Measurements from ENCODE around the gene NTN1.

NTN1 gene

DNA sequence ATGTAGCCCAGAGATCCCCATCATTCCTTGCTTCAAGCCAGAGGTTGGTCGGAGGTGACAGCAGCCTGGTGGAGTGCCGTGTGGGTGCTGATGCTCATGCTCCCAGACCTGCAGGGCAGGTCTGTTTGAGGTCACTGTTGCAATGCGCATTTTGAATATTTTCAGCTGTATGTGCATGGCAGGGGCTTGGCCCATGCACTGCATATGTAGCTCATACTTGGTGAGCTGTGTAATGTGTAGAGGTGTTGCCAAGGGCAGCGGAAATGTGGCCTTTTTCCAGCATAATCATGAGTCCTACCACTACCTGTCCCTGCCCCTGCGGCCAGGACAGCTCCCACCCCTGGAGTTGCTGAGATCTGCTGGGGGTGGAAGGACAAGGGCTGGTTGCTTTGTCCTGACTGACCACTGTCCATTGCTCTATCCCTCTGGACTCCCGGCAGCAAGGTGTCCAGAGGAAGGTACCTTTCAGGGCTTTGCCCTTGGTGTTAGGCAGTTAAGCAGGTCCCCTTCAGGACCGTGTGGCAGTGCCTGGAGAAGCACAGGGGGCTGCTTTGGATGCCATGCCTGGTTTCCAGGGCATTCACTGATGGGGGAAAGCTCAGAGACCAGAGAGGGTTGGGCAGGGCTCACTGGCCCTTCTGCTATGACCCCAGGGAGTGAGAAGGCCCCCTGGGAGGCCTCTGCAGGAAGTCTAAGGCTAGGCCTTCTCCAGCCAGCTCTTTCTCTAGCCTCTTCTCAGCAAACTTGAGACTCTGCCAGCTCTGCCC, 215.2 kb downstream of the NTN1 start:
- peak; percentile 68 for DNase-seq (ENCODE audit: low read depth)
- TF ChIP-seq, protein P1, sequence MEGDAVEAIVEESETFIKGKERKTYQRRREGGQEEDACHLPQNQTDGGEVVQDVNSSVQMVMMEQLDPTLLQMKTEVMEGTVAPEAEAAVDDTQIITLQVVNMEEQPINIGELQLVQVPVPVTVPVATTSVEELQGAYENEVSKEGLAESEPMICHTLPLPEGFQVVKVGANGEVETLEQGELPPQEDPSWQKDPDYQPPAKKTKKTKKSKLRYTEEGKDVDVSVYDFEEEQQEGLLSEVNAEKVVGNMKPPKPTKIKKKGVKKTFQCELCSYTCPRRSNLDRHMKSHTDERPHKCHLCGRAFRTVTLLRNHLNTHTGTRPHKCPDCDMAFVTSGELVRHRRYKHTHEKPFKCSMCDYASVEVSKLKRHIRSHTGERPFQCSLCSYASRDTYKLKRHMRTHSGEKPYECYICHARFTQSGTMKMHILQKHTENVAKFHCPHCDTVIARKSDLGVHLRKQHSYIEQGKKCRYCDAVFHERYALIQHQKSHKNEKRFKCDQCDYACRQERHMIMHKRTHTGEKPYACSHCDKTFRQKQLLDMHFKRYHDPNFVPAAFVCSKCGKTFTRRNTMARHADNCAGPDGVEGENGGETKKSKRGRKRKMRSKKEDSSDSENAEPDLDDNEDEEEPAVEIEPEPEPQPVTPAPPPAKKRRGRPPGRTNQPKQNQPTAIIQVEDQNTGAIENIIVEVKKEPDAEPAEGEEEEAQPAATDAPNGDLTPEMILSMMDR (conservative IDR thresholded peaks at IDR 0.05; ENCODE audit: low read depth, low read length) = no peak
- H3K4me3 ChIP-seq (ENCODE audit: low read depth, low read length) = no peak overlapping the region

DNA sequence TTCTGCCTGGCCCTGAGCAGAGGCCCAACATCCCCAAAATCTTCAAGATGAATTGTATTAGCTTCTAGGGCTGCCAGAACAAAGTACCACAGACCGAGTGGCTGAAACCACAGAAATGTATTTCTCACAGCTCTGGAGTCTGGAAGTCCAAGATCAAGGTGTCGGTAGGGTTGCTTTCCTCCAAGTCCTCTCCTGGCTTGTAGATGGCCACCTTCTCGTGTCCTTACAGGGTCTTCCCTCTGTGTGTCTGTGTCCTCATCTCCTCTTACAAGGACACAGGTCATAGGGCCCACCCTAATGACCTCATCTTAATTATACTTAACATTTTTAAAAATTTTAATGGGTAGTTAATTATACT, 215.7 kb downstream of the NTN1 start:
- TF ChIP-seq, protein P1 (conservative IDR thresholded peaks at IDR 0.05; ENCODE audit: low read depth, low read length) = no peak
- DNase-seq (ENCODE audit: low read depth) = peak; percentile 18
- H3K4me3 ChIP-seq (ENCODE audit: low read depth, low read length) = no peak overlapping the region

DNA sequence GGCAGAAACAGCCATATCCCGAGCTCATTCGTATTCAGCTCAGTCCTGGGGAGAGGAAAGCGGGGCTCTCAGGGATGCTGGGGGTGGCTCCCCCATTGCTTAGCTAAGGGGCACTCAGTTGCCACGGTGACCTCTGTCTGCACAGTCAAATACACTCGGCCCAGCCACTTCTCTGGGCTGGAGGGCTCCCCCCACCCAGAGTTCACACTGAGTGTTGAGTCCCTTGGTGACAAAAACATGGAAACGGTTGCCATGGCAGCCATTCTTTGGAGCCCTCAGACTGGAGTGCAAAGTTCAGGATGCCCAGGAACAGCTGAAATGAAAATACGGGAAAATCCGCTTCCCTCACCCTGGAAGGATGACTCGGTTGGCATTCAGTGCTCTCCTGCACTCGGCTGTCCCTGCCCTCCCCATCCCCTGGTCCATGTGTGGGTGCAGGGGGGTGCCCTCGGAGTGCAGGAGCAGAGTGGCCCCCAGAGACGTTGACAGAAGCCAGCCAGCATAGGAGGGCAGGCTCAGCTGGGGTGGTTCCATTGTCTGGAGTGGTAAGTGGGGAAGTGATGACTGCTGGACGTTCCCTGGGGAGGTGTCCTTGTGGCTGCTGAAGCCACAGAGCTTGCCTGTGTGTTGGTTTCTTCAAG, 216.5 kb downstream of the NTN1 start:
- TF ChIP-seq, protein P1 (conservative IDR thresholded peaks at IDR 0.05; ENCODE audit: low read depth, low read length) = no peak
- no peak overlapping the region for H3K4me3 ChIP-seq (ENCODE audit: low read depth, low read length)
- no peak for DNase-seq (ENCODE audit: low read depth)

DNA sequence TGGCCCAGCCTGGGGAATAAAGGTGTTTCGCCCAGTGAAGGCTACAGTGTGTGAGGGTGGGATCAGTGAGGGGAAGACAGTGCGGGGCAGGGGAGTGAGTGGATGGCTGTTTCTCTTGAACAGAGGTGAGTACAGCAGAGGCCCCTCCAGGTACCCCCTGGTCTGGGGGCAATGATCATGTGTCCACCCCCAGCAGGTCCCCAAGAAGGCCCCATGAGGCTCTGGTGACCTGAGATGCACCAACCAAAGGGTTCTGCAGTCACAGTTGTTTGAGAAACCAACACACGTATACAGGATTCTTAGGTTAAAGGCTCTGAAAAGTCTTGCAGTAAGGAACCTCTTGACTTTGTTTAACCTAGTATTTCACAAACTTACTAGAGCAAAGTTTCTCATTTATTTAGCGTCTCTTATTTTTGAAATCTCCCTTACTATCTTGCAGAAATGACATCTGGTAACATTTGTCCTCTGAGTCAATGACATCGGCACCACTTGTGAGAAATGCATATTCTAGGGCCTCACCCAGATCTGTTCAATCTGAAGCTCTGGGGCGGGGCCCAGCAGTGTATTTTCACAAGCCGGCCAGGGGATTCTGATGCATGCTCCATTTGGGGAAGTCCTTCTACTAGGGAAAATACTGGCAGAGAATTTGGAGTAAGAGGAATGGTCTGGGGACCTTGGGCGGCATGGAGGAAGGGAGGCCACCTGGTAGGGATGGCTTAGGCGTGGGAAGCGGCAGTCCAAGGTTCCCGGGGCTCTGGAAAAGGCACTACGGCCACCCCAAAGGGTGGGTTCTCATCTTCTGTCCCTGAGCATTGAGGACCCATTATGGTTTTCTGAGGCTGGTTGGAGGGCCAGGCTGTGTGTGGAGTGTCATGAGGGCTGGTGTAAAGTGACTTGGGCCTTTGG, 217.3 kb downstream of the NTN1 start:
- no peak for DNase-seq (ENCODE audit: low read depth)
- TF ChIP-seq, protein P1 (conservative IDR thresholded peaks at IDR 0.05; ENCODE audit: low read depth, low read length) = no peak
- no peak overlapping the region for H3K4me3 ChIP-seq (ENCODE audit: low read depth, low read length)

DNA sequence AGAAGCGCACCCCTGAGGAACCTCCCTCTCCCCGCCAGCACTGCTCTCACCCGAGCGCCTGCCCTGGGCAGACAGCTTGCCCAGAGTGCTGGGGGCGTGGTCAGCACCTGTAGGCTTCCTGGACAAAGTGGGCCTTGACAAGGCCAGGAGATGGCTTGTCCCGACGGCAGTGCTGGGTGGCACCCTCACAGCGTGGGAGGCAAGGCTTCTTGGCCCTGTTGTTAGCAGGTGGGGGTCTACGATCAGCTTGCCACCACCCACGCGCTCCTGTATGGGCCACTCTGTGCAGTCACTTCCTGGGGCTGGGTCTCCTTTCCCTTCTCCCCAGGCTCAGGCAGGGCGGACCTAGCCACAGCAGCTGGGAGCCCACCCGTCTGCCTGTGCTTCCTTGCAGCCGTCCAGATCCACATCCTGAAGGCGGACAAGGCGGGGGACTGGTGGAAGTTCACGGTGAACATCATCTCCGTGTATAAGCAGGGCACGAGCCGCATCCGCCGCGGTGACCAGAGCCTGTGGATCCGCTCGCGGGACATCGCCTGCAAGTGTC, 218.0 kb downstream of the NTN1 start:
- H3K4me3 ChIP-seq (ENCODE audit: low read depth, low read length) = peak overlapping the region; percentile 49
- DNase-seq (ENCODE audit: low read depth) = no peak
- TF ChIP-seq, protein P1 (conservative IDR thresholded peaks at IDR 0.05; ENCODE audit: low read depth, low read length) = no peak

DNA sequence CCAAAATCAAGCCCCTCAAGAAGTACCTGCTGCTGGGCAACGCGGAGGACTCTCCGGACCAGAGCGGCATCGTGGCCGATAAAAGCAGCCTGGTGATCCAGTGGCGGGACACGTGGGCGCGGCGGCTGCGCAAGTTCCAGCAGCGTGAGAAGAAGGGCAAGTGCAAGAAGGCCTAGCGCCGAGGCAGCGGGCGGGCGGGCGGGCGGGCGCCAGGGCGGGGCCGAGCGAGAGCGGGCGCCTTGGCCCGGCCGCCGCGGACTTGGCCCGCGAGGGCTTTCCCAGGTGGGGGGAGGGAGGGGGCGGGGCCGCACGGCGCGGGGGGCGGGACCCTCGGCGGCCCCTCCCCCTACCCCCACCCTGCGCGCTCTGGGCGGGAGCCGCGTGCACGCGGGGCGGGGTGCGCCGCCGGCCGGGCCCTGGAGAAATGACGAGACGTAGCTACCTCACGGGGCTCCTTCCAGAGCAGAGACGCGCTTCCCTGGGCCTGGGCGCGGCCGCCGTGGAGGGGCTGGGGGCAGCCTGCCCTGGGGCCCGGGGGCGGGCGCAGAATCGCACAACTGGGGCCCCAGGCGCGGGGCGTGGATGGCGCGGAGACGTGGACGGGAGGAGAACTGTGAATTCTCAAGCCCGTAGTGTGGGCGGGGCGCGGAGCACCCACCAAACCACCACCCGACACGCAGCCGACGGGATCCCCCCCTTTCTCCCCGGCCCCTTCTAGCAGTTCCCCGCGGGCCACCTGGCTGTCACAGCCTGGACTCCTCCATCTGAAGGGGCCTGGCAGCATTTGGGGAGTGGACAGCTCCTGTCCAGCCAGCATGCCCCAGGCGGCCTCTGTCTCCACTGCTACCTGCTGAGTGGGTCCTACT, 218.7 kb downstream of the NTN1 start:
- TF ChIP-seq, protein P1 (conservative IDR thresholded peaks at IDR 0.05; ENCODE audit: low read depth, low read length) = no peak
- H3K4me3 ChIP-seq (ENCODE audit: low read depth, low read length) = peak overlapping the region; percentile 49

More for the DNA sequence above, 218.7 kb downstream of the NTN1 start:
- peak; percentile 52 for DNase-seq (ENCODE audit: low read depth)

Data from choroid plexus epithelial cell (primary cell).